Gastroesophageal sphincter (tissue), 4 donors: Measurements from ENCODE around the gene COLGALT1. TPM values are rescaled to one million over a fixed set of nuclear protein-coding genes. Genes with fewer than 3 reads are reported as not detected.

Source experiments
- ATAC-seq: fragments of 150-250 bp; one replicate; pipeline ENCODE4 v1.9.1; 2016; ENCODE audit warnings: mild to moderate bottlenecking, moderate library complexity
- H3K27ac ChIP-seq, 4 donors: fragments of 200-600 bp; sonication (generic) in 3 of 4; 1 replicate in 3 of 4; 2 replicates in 1 of 4; pipeline ENCODE4 v1.5.1; 2016 to 2019
- H3K27me3 ChIP-seq: fragments of 200-600 bp; sonication (generic); one replicate; pipeline ENCODE4 v1.5.1; 2019
- H3K36me3 ChIP-seq, 2 donors: fragments of 200-600 bp; sonication (generic); one replicate each; pipeline ENCODE4 v1.5.1; 2019; ENCODE audit warnings: control low read depth in 1 of 2
- H3K4me1 ChIP-seq, 3 donors: fragments of 200-600 bp; sonication (generic); 1 replicate in 2 of 3; 2 replicates in 1 of 3; pipeline ENCODE4 v1.5.1; 2016 to 2019; ENCODE audit warnings: control low read depth in 2 of 3
- H3K4me3 ChIP-seq, 2 donors: fragments of 200-600 bp; sonication (generic); one replicate each; pipeline ENCODE4 v1.5.1; 2019; ENCODE audit warnings: mild to moderate bottlenecking in 1 of 2, moderate library complexity in 1 of 2
- H3K9me3 ChIP-seq, 3 donors: fragments of 200-600 bp; sonication (generic); one replicate each; pipeline ENCODE4 v1.5.1; 2017 to 2019; ENCODE audit warnings: control low read depth in 2 of 3
- EP300 ChIP-seq: sonication (generic); formaldehyde crosslinking; IDR thresholded peaks from one replicate; pipeline ENCODE4 v1.6.1; 2017; ENCODE audit warnings: antibody characterized with exemption, mild to moderate bottlenecking
- POLR2A ChIP-seq, 2 donors: fragments of 450-650 bp; IDR thresholded peaks; one replicate each; pipeline ENCODE4 v1.6.1; 2017; ENCODE audit warnings: antibody characterized with exemption in 2 of 2, mild to moderate bottlenecking in 2 of 2, moderate library complexity in 1 of 2
- POLR2AphosphoS5 ChIP-seq: sonication (generic); formaldehyde crosslinking; IDR thresholded peaks from one replicate; pipeline ENCODE4 v1.6.1; 2017; ENCODE audit warnings: antibody characterized with exemption
- WGBS, 2 donors: methylation state at CpG; one replicate each; pipeline ENCODE4 v1.1.5; 2018; ENCODE audit warnings: low coverage in 1 of 2; 5-methylcytosine and 5-hydroxymethylcytosine counted together
- total RNA-seq, 4 donors: library from RNA; depleted of rRNA; stranded (reverse); fragments of >200 nt; gene quantifications; one replicate each; pipeline ENCODE4 v1.1.0, GENCODE V29; 2016
- TF ChIP-seq, protein P1 (sequence below), 4 experiments: fragments of 200-600 bp in 2 of 4; fragments of 450-650 bp in 2 of 4; sonication (generic) in 1 of 4; IDR thresholded peaks; one replicate each; pipeline ENCODE4 v1.5.1; 2017 to 2019; ENCODE audit warnings: antibody characterized with exemption in 4 of 4, mild to moderate bottlenecking in 2 of 4, moderate library complexity in 2 of 4

The COLGALT1 gene
- total RNA-seq, 4 donors from 2014 or later = 54.7 to 78.9 (median 61.2) TPM

GRCh38 chr19:17555929-17556813 is 722 bp downstream of the COLGALT1 start:
- 20% methylated on average over 15 of the region's 46 CpGs; no CpG with 5 or more reads in 1 of the 2 donors for WGBS, 2 donors
- peaks cover 0 to 46% (median 5%) of the 10 kb centered on the region in 3 donors for H3K4me1 ChIP-seq

DNA sequence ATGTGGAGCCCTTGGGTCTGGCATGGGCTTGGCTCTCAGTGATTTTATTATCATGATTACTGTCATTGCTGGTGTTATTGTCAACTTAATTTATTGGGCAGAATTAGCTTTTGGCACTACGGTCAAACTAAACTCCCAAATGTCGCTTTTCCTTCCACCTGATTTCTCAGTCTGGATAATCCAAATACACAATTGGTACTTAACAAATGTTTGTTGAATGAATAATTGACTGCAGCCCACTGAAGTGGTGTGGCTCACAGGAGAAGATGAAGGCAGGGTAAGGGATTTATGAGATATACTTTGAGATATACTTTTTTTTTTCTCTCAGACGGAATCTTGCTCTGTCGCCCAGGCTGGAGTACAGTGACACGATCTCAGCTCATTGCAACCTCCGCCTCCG is 1.5 kb downstream of the COLGALT1 start:
- H3K27me3 ChIP-seq = no peaks in the 10 kb centered on the region
- 64 to 89% methylated on average over 4 to 7 of the region's 7 CpGs for WGBS, 2 donors
- peaks cover 0 to 49% of the 10 kb centered on the region in 2 donors for H3K36me3 ChIP-seq
- peaks cover 0 to 46% (median 5%) of the 10 kb centered on the region in 3 donors for H3K4me1 ChIP-seq
- H3K4me3 ChIP-seq = peak overlapping the region in 1 of 2 donors; percentile 95
- no peaks in the 10 kb centered on the region for H3K9me3 ChIP-seq
- TF ChIP-seq EP300 (no peak), POLR2A (IDR thresholded peaks at IDR 0.05) (no peak), POLR2AphosphoS5 (no peak)
- TF ChIP-seq, protein P1, sequence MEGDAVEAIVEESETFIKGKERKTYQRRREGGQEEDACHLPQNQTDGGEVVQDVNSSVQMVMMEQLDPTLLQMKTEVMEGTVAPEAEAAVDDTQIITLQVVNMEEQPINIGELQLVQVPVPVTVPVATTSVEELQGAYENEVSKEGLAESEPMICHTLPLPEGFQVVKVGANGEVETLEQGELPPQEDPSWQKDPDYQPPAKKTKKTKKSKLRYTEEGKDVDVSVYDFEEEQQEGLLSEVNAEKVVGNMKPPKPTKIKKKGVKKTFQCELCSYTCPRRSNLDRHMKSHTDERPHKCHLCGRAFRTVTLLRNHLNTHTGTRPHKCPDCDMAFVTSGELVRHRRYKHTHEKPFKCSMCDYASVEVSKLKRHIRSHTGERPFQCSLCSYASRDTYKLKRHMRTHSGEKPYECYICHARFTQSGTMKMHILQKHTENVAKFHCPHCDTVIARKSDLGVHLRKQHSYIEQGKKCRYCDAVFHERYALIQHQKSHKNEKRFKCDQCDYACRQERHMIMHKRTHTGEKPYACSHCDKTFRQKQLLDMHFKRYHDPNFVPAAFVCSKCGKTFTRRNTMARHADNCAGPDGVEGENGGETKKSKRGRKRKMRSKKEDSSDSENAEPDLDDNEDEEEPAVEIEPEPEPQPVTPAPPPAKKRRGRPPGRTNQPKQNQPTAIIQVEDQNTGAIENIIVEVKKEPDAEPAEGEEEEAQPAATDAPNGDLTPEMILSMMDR (IDR thresholded peaks at IDR 0.05) = no peak
- ATAC-seq = no peak
- peak overlapping the region in 1 of 4 donors; percentile 83 for H3K27ac ChIP-seq

More at GRCh38 chr19:17555929-17556813, 722 bp downstream of the COLGALT1 start:
- H3K27ac ChIP-seq = peak overlapping the region; percentile 44 to 90 (median 84)
- peak overlapping the region; percentile 83 to 95 for H3K4me3 ChIP-seq
- H3K9me3 ChIP-seq = no peaks in the 10 kb centered on the region
- peak; percentile 27 for ATAC-seq
- no peaks in the 10 kb centered on the region for H3K27me3 ChIP-seq
- peaks cover 0 to 41% of the 10 kb centered on the region in 2 donors for H3K36me3 ChIP-seq
- TF ChIP-seq, protein P1 (IDR thresholded peaks at IDR 0.05) = no peak
- TF ChIP-seq EP300 (no peak), POLR2AphosphoS5 (peak; percentile 21), POLR2A (IDR thresholded peaks at IDR 0.05) (peak; percentile 25 to 30)

GRCh38 chr19:17557466-17557865 is 2.0 kb downstream of the COLGALT1 start:
- ATAC-seq = no peak
- Histone ChIP-seq H3K27ac (no peak overlapping the region), H3K4me1 (peaks cover 0 to 46% (median 5%) of the 10 kb centered on the region in 3 donors), H3K4me3 (peak overlapping the region in 1 of 2 donors; percentile 95), H3K36me3 (peaks cover 0 to 54% of the 10 kb centered on the region in 2 donors), H3K9me3 (no peaks in the 10 kb centered on the region), H3K27me3 (no peaks in the 10 kb centered on the region)
- TF ChIP-seq, protein P1 (IDR thresholded peaks at IDR 0.05) = no peak
- TF ChIP-seq POLR2A (IDR thresholded peaks at IDR 0.05) = no peak
- no peak for TF ChIP-seq POLR2AphosphoS5
- no peak for TF ChIP-seq EP300
- WGBS, 2 donors = 83 to 100% methylated on average over 1 to 9 of the region's 9 CpGs

GRCh38 chr19:17560205-17560595 is 4.8 kb downstream of the COLGALT1 start:
- Histone ChIP-seq H3K36me3 (peaks cover 0 to 81% of the 10 kb centered on the region in 2 donors), H3K27me3 (no peaks in the 10 kb centered on the region), H3K27ac (peak overlapping the region in 1 of 4 donors; percentile 52), H3K9me3 (no peaks in the 10 kb centered on the region), H3K4me3 (no peak overlapping the region), H3K4me1 (peaks cover 0 to 27% (median under 1%) of the 10 kb centered on the region in 3 donors)
- ATAC-seq = no peak
- WGBS, 2 donors = 84% methylated on average over 9 of the region's 14 CpGs; no CpG with 5 or more reads in 1 of the 2 donors
- TF ChIP-seq, protein P1 (IDR thresholded peaks at IDR 0.05) = no peak
- no peak for TF ChIP-seq EP300
- no peak for TF ChIP-seq POLR2A (IDR thresholded peaks at IDR 0.05)
- TF ChIP-seq POLR2AphosphoS5 = no peak
